GM18502 (cell line): ENCODE data around the gene RNF220.

Experiments used
- ATAC-seq: cut with Tn5 transposase; IDR thresholded peaks from one replicate; pipeline ENCODE4 v1.9.1; 2021; ENCODE audit warnings: mild to moderate bottlenecking; ENCODE audit not compliant: unreplicated experiment, poor library complexity

RNF220 gene

GRCh38 chr1:44644806-44645205, 239.8 kb downstream of the RNF220 start:
- no peak for ATAC-seq

DNA sequence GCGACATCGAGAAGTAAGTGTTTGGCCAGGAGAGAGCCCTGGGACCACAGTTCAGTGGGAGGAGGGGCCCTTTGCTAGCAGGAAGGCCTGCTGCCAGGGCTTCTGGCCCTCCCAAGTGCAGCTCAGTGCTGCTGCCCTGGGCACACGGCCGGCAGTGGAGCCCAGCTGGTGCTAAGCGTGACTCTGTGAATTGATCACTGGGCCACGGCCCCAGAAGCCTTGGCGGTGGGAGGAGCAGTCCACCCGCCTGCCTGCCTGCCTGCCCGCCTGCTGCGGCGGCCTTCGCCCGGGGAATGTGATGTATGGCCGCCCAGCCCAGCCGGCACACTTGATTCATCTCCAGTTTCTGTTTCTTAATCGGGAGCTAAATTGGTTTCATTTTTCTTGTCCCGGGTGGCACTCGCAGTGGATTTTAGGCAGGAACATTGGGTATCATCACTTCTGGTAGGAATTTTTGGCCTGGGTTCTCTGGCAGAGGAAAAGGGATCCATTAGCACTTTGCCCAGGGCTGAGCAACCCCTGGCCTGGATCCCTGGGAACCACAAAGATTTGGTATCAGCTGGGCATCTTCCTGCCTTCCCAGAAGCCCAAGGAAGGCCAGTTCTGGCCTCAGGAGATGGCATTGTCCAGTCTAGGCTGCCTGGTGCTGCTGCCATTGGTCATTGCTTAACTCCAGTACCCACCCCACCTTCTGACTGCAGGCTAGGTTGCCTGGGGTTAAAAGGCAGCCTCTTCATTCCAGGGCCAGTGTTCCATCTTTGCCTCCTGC, 240.6 kb downstream of the RNF220 start:
- no peak for ATAC-seq

GRCh38 chr1:44646261-44647110, 241.4 kb downstream of the RNF220 start:
- no peak for ATAC-seq

GRCh38 chr1:44647896-44648295, 242.8 kb downstream of the RNF220 start:
- no peak for ATAC-seq

GRCh38 chr1:44648529-44649250, 243.6 kb downstream of the RNF220 start:
- no peak for ATAC-seq

GRCh38 chr1:44649788-44650158, 244.7 kb downstream of the RNF220 start:
- no peak for ATAC-seq

DNA sequence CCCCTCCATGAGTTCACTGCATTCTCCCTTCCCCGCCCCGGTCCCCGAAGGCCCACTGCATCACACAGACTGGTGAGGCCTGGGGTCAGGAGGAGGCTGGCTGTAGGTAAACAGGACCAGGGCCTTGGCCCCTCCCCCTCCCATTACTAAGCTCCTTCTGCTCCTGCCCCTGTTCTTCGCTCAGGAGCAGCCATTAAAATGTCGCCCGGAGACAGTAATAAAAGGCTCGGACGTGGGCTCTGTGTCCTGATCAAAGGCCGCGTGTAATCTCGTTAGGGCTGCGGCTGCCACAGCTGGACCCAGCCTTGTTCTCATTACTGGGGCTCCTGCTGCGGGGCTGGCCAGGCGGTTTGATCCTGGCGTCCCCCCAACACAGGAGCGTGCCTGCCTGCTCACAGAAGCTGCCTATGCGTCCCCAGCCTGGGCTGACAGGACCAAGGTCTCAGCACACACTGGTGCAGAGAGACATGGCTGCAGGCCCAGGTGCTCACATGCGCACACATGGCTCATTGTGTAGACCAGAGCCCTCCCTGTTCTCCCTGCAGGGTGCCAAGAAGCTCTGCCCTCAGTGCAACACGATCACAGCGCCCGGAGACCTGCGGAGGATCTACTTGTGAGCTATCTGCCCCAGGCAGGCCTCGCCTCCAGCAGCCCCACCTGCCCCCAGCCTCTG, 245.2 kb downstream of the RNF220 start:
- no peak for ATAC-seq

DNA sequence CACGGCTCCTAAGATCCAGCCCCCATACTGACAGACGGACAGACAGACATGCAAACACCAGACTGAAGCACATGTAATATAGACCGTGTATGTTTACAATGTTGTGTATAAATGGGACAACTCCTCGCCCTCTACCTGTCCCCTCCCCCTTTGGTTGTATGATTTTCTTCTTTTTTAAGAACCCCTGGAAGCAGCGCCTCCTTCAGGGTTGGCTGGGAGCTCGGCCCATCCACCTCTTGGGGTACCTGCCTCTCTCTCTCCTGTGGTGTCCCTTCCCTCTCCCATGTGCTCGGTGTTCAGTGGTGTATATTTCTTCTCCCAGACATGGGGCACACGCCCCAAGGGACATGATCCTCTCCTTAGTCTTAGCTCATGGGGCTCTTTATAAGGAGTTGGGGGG, 246.0 kb downstream of the RNF220 start:
- no peak for ATAC-seq

GRCh38 chr1:44652445-44653106, 247.5 kb downstream of the RNF220 start:
- ATAC-seq: no peak

DNA sequence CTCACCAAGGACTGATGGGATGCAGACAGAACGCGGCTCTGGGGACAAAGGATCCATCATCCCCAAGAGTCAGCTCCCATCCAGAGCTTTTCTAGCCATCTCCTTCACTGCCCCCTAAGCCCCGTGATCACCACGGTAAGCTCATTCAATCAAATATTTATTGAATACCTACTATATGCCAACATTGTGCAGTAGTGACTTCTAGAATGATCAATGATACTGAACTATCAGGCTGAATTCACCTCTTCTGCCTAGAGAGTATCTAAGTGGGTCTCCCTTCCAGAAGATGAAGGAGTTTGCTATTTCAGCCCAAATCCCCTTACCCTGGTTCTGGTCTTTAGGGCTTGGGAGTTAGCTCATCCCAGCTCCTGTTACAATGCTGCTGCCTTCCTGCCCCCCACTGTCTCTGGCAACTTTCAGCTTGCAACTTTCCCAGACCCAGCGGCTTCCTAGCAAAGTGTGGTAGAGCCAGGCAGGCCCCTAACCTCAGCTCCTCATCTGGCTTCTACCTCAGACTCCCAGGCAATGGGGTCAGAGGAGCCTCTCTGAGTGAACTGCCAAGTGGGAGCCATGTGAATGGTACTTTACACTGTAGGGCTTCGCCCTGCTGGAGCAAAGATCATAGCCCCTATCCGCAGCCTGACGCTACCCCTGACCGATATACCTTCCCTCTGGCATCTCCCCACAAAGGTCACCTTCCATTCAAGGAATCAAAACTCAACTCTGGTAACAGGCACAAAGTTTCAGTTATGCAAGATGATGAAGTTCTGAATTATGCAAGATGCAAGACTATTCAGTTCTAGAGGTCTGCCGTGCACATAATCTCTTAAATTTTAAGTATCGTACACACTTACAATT, 248.3 kb downstream of the RNF220 start:
- ATAC-seq: no peak

- ATAC-seq: no peak
These were observed 249.6 kb downstream of the RNF220 start for GRCh38 chr1:44654621-44655187.

DNA sequence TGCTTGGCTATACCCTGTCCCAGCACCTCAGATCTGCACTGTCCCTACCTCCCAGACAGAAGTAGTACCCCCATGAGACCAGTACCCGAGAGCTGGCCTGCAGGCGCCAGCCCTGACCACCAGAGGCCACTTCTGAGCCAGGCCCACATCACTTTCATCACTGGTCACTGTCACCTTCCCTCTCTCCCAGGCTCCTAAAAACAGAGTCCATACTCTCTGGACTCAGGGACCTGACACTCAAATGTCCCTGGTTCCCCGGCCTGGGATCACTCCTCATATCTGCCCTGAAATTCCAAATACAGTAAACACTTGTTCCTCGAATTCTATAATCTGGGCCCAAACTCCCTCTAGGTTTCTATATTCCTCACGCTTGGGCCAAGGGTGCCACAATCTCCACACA, 250.6 kb downstream of the RNF220 start:
- no peak for ATAC-seq

DNA sequence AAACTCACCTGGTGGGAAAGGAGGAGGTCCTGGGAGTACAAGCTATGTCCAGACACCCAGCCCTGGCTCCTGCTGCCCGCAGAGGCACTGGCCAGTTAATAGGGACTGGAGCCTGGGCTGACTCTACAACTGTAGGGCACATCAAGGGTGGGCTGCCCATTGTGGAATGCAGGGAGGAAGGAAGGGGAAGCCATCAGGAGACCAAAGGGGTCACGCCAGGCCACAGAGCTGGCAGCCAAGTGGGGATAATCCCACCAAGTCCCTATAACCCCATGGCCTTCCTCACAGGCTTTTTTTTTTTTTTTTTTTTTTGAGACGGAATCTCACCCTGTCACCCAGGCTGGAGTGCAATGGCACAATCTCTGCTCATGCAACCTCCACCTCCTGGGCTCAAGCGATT, 254.5 kb downstream of the RNF220 start:
- ATAC-seq: no peak

DNA sequence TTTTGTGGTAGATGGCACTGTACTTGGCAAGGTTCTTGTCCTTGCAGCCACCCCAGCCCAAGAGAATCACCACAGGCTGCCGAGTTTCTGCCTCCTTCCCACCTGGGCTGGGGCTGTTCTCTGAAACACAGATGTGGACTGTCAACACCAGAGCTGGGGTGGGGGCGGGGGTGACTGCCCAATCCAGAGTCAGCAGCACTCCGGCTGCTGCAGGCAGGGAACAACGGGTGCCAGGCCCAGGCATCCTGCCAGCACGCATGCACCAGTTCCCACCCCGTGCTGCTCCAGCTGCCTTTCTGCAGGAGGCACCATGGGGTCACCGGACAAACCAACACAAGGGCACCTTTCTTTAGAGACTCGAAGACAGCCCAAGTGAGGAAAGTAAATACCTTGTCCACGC, 255.1 kb downstream of the RNF220 start:
- no peak for ATAC-seq

- ATAC-seq: no peak
These were observed 257.0 kb downstream of the RNF220 start for GRCh38 chr1:44661781-44662682.

DNA sequence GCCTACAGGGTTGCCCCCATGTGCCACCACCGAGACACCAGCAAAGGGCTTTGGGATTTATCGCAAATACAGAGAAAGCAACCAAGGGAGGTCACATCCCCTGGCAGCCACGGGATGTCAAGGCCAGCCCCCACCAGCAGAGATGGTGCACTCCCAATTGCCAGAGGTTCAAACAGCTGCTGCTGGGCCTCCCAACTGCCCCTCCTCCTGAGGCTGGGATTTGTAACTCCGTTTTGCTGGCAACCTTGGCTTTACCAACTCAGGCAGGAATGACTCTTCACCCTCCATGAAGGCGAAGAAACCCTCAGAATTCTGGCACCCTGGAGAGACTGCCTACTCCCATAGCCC, 257.6 kb downstream of the RNF220 start:
- no peak for ATAC-seq

- ATAC-seq: no peak
These were observed 258.4 kb downstream of the RNF220 start for GRCh38 chr1:44663417-44663816.
